Measurements from ENCODE around the gene CD247.

- TF ChIP-seq CTCF (IDR thresholded peaks at IDR 0.05) = no peak
- TF ChIP-seq POLR2A (IDR thresholded peaks at IDR 0.05) = no peak
- TF ChIP-seq POLR2AphosphoS5 (IDR thresholded peaks at IDR 0.05) = no peak
- no peak for TF ChIP-seq EP300 (IDR thresholded peaks at IDR 0.05; ENCODE audit: low read depth)
Observed at GRCh38 chr1:167462341-167462740, 56.0 kb downstream of the CD247 start.

Data from transverse colon (tissue), 4 donors.